Ovary (tissue), 9 donors: ENCODE data around the gene GPR4. TPM values are rescaled to one million over a fixed set of nuclear protein-coding genes. Genes with fewer than 3 reads are reported as not detected.

Source experiments
- DNase-seq, 5 donors: peaks; one replicate each; pipeline ENCODE4 v3.0.0-alpha.2; 2019 to 2020
- H3K27ac ChIP-seq, 2 donors: fragments of 200-600 bp; one replicate each; pipeline versions ENCODE4 v1.5.1 to v1.8.0; 2019 to 2022
- H3K27me3 ChIP-seq: fragments of 200-600 bp; one replicate; pipeline ENCODE4 v1.8.0; 2022
- H3K36me3 ChIP-seq: fragments of 200-600 bp; sonication (generic); one replicate; pipeline ENCODE4 v1.5.1; 2019
- H3K4me1 ChIP-seq: one replicate; pipeline ENCODE4 v1.8.1; 2013; ENCODE audit warnings: mild to moderate bottlenecking, moderate library complexity; ENCODE audit not compliant: insufficient read depth
- H3K4me3 ChIP-seq: fragments of 200-600 bp; sonication (generic); one replicate; pipeline ENCODE4 v1.5.1; 2017
- H3K9me3 ChIP-seq, 2 donors: fragments of 200-600 bp in 1 of 2; sonication (generic) in 1 of 2; one replicate each; pipeline versions ENCODE4 v1.5.1 to v1.8.1; 2013 to 2019; ENCODE audit warnings: mild to moderate bottlenecking in 1 of 2, moderate library complexity in 1 of 2
- EP300 ChIP-seq: sonication (generic); formaldehyde crosslinking; IDR thresholded peaks from one replicate; pipeline ENCODE4 v1.6.1; 2017; ENCODE audit warnings: antibody characterized with exemption
- POLR2A ChIP-seq: fragments of 450-650 bp; IDR thresholded peaks from one replicate; pipeline ENCODE4 v1.6.1; 2017; ENCODE audit warnings: antibody characterized with exemption, mild to moderate bottlenecking, moderate library complexity
- WGBS, 3 donors: extraction: QIAGEN DNeasy Blood & Tissue Kit in 1 of 3; methylation state at CpG; one replicate each; pipeline versions ENCODE4 v1.1.5 to v1.1.7; 2013 to 2017; 5-methylcytosine and 5-hydroxymethylcytosine counted together
- intact Hi-C, 4 donors: fragments of 100-400 bp; cut with DNase I; formaldehyde crosslinking; loops; one replicate each; pipeline versions ENCODE4 v1.11.0 to v1.15.1; 2022 to 2023
- polyA plus RNA-seq, 2 donors: library from polyadenylated mRNA; stranded (reverse); fragments of 200-250 nt in 1 of 2; fragments of 350-450 nt in 1 of 2; fragmentation: Illumina TruSeq in 1 of 2; extraction: RNeasy Lipid Tissue Mini Kit (QIAGEN cat#74804) in 1 of 2; gene quantifications; one replicate each; pipeline ENCODE4 v1.2.3, GENCODE V29; 2013 to 2014
- total RNA-seq, 7 donors: library from RNA; depleted of rRNA in 2 of 7; stranded (reverse); fragments of >200 nt in 2 of 7; fragmentation: NEBNext Ultra II Directional in 3 of 7; extraction: Animal tissue kit (Norgen Biotek cat#: 25700) in 3 of 7; gene quantifications; one replicate each; pipeline versions ENCODE4 v1.1.0 to v1.2.4, GENCODE V29; 2016 to 2023
- TF ChIP-seq, protein P1 (sequence below), 3 donors: fragments of 450-650 bp in 2 of 3; fragments of 200-600 bp in 1 of 3; IDR thresholded peaks; one replicate each; pipeline versions ENCODE4 v1.5.1 to v1.8.0; 2016 to 2022; ENCODE audit warnings: antibody characterized with exemption in 3 of 3, mild to moderate bottlenecking in 1 of 3
- donor health status: DM: no; HTN: no; CAD: no; lungs with moderate emphysema.
- donor health status: DM: no; HTN: no; CAD: no.
- donor health status: Bipolar disorder and iron deficiency.
- donor health status: DM: yes; HTN: yes; CAD: no.
- donor health status: DM: no; HTN: no; CAD: no.
- donor health status: DM: yes; HTN: yes; CAD: no.

The GPR4 gene
- total and polyA plus RNA-seq, 9 donors: 0.60 to 11.9 (median 3.0) TPM

DNA sequence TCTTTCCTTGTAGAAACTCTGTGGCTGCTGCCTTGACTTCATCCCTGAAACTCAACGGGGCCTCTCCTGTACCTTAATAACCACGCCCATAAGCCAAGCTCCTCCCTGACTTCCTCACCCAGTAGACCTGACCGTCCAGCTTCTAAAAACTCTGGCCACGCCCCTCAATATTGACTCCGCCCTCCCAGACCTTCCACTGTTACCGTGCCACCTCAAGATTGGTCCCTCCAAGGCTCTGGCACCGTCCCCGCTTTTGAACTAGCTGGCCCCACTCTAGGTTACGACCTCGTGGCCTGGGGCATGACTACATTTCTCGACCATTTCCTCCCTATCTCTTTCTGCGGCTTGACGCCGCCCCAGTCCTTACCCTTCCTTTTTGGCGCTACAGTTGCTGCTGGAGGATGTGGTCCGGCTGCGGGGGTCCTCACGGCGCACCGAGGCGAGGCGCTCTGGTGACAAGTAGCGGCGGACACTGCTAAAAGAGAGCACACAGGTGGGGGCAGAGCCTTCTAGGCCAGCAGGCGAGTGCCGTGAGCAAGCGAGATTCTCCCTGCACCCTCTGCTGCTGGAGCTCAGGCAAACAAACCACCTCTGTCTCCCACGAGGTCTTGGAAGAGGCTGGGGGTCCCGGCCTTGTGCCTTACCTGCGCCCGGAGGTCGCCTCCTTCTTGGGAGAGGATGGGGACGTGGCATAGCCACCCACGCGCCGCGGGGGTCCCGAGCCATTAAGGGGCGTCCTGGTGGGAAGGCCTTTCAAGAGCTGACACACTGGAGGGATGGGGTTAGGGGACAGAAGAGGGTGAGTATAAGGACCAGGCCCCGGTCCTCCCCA lies 39.5 kb upstream of the GPR4 start:
- Histone ChIP-seq H3K27ac (peak overlapping the region in 1 of 2 donors; percentile 11), H3K4me1 (peaks cover 4% of the 10 kb centered on the region), H3K36me3 (no peaks in the 10 kb centered on the region), H3K9me3 (no peaks in the 10 kb centered on the region), H3K4me3 (peak overlapping the region; percentile 24), H3K27me3 (peaks cover 3% of the 10 kb centered on the region)
- DNase-seq: peak; percentile 30 to 79 (median 63)
- TF ChIP-seq, protein P1, sequence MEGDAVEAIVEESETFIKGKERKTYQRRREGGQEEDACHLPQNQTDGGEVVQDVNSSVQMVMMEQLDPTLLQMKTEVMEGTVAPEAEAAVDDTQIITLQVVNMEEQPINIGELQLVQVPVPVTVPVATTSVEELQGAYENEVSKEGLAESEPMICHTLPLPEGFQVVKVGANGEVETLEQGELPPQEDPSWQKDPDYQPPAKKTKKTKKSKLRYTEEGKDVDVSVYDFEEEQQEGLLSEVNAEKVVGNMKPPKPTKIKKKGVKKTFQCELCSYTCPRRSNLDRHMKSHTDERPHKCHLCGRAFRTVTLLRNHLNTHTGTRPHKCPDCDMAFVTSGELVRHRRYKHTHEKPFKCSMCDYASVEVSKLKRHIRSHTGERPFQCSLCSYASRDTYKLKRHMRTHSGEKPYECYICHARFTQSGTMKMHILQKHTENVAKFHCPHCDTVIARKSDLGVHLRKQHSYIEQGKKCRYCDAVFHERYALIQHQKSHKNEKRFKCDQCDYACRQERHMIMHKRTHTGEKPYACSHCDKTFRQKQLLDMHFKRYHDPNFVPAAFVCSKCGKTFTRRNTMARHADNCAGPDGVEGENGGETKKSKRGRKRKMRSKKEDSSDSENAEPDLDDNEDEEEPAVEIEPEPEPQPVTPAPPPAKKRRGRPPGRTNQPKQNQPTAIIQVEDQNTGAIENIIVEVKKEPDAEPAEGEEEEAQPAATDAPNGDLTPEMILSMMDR (IDR thresholded peaks at IDR 0.05): no peak
- no peak for TF ChIP-seq POLR2A
- no peak for TF ChIP-seq EP300
- WGBS, 3 donors: 5 to 8% (median 7%) methylated on average over 39 to 40 of the region's 40 CpGs
- intact Hi-C loops: loop anchor here in 3 of 4 donors (2.0 to 10.0 kb wide), 3 partner anchors 119 to 207 kb away; no protein-coding TSS in a partner anchor

DNA sequence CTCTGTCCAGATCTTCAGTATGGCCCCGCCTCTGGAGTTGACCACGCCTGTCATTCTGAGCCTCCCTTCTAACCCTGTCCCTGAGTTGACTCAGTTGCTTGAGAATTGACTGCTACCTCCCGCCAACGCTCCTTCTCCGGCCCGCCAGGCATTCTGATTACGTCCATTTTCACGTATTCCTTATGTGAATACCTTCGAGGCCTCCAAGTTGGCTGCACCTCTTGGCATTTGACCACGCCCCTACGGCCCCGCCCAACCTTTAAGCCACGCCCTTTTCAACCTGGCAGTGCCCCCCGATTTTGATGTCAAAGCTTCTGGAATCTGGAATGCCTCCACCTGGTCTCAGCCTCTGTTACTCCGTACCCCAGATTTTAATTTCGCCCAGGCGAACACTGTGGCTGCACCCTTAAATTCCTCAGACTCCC lies 38.8 kb upstream of the GPR4 start:
- no peak overlapping the region for H3K4me3 ChIP-seq

DNA sequence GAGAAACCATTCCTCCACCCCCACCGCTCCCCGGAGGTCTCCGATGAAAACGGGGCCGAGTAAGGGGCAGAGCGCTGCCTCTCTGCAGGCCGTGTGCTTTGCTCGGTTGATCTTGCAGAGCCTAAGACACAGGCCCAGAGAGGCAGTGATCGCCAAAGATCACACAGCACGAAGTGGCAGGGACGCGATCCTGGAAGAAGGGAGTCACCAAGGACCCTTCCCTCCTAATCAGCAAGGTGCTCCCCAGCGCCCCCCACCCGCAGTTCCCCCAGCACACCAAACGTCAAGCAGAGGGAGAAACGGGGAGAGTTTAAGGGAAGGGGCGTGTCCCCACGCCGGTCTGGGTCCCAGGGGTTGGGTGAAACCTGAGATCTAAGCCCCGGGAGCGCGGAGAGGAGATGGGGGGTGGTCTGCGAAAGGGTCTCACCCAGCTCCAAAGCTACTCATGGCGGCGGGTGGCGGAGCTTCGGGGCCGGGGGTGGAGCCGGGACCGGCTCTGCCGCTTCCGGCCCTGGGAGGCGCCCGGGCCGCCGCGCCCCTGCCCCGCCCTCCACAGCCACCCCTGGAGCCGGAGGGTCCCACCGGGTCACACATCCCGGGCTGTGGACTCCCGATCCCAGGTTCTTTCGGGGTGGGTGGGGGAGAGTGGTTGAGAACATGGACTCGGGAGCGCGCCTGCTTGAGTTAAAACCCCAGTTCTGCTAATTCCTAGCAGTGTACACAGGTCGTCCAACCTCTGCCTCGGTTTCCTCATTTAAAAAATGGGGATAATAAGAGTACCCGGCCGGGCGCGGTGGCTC lies 37.1 kb upstream of the GPR4 start, which contains the start of gene EML2:
TSS of gene EML2 (minus strand) at position 468 of the 800 bp plus-strand sequence. CDS start at position 447, 21 bp downstream.
- intact Hi-C loops: no loop called here
- Histone ChIP-seq H3K4me3 (peak within 1 kb of the TSS; percentile 33), H3K9me3 (no peaks in the 10 kb centered on the region), H3K4me1 (peaks cover 2% of the 10 kb centered on the region), H3K27ac (no peak within 1 kb of the TSS), H3K36me3 (no peaks in the 10 kb centered on the region), H3K27me3 (no peaks in the 10 kb centered on the region)
- WGBS, 3 donors: 3% methylated on average over 52 of the region's 52 CpGs
- peak in 3 of 5 donors; percentile 21 to 60 (median 50) for DNase-seq
- TF ChIP-seq, protein P1 (IDR thresholded peaks at IDR 0.05): no peak
- no peak for TF ChIP-seq POLR2A
- TF ChIP-seq EP300: no peak

More for the DNA sequence above, 38.8 kb upstream of the GPR4 start:
- no peaks in the 10 kb centered on the region for H3K9me3 ChIP-seq
- no peaks in the 10 kb centered on the region for H3K36me3 ChIP-seq
- peak in 3 of 5 donors; percentile 32 to 55 (median 45) for DNase-seq
- TF ChIP-seq EP300 (no peak), POLR2A (no peak)
- TF ChIP-seq, protein P1 (IDR thresholded peaks at IDR 0.05): no peak
- peaks cover 2% of the 10 kb centered on the region for H3K4me1 ChIP-seq
- H3K27ac ChIP-seq: no peak overlapping the region
- intact Hi-C loops: loop anchor here in 2 of 4 donors (5.0 to 10.0 kb wide), 2 partner anchors 119 to 206 kb away; no protein-coding TSS in a partner anchor
- WGBS, 3 donors: 61 to 66% (median 65%) methylated on average over 17 of the region's 17 CpGs
- H3K27me3 ChIP-seq: no peaks in the 10 kb centered on the region

DNA sequence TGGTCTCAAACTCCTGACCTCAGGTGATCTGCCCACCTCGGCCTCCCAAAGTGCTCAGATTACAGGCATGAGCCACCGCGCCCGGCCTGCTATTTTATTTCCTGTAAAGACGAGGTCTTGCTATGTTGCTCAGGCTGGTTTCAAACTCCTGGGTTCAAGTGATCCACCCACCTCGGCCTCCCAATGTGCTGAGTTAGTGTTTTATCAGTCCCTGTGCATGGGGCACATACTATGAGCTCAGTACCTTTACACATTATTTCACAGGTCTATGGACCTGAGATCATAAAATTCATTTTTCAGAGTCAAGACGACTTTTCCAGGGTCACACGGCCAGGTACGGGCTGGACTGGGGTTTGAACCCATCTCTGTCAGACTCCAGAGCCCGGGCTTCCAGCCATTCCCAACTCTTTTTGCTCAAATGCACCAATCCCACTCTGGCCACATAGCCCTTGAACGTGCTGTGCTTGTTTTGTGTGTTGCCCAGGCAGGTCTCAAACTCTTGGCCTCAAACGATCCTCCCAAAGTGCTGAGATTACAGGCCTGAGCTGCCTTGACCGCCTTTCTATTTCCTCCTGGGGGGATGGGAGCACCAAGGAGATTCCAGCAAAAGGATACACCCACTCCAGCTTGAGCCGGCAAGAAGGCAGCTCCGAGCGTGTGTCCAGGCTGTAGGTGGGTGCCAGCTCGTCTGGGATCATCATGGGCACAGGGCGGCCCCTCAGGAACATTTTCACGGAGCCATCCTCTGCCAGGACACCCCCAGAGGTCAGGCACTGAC lies 36.1 kb upstream of the GPR4 start:
- DNase-seq: no peak
- intact Hi-C loops: no loop called here
- TF ChIP-seq POLR2A (no peak), EP300 (no peak)
- TF ChIP-seq, protein P1 (IDR thresholded peaks at IDR 0.05): no peak
- WGBS, 3 donors: 64 to 65% (median 65%) methylated on average over 19 of the region's 19 CpGs
- Histone ChIP-seq H3K27me3 (no peaks in the 10 kb centered on the region), H3K4me3 (no peak overlapping the region), H3K36me3 (no peaks in the 10 kb centered on the region), H3K4me1 (peaks cover 2% of the 10 kb centered on the region), H3K9me3 (no peaks in the 10 kb centered on the region), H3K27ac (no peak overlapping the region)
